ENCODE results near the gene CYP2A13. TPM values are rescaled to one million over a fixed set of nuclear protein-coding genes. Genes with fewer than 3 reads are reported as not detected.
"Not testable (repeated sequence)": the region's sequence is repeated elsewhere in the genome, so short reads cannot be mapped to it uniquely, and the experiment has no call there.

Gene CYP2A13
- total RNA-seq: not detected

- no peak within 1 kb of the TSS for H3K4me3 Mint-ChIP-seq
- H3K27me3 Mint-ChIP-seq: peaks cover 74% of the 10 kb centered on the region
- no peak within 1 kb of the TSS for H3K27ac Mint-ChIP-seq
- no peaks in the 10 kb centered on the region for H3K4me1 Mint-ChIP-seq
- no peak for DNase-seq
- H3K9me3 Mint-ChIP-seq: no peaks in the 10 kb centered on the region
- ChIA-PET POLR2A (no interaction called here), CTCF (no interaction called here)
- no peaks in the 10 kb centered on the region for H3K36me3 Mint-ChIP-seq (ENCODE audit: low read depth)
These were observed at the start of gene CYP2A13 for GRCh38 chr19:41088151-41088550. Gene CYP2A13 (plus strand): TSS chr19:41088451. CDS start chr19:41088472, 21 bp downstream.

- ChIA-PET CTCF (no interaction called here), POLR2A (no interaction called here)
- Mint-ChIP-seq H3K36me3 (ENCODE audit: low read depth) (no peaks in the 10 kb centered on the region), H3K27me3 (peaks cover 22% of the 10 kb centered on the region), H3K4me3 (no peak overlapping the region), H3K4me1 (peaks cover 3% of the 10 kb centered on the region), H3K9me3 (peaks cover 3% of the 10 kb centered on the region), H3K27ac (no peak overlapping the region)
- no peak for DNase-seq
These were observed 48.4 kb upstream of the CYP2A13 start for GRCh38 chr19:41039806-41040205.

- H3K27me3 Mint-ChIP-seq; H3K9me3 Mint-ChIP-seq; H3K36me3 Mint-ChIP-seq (ENCODE audit: low read depth); CTCF ChIA-PET; H3K4me1 Mint-ChIP-seq; H3K27ac Mint-ChIP-seq; DNase-seq; POLR2A ChIA-PET; H3K4me3 Mint-ChIP-seq: not testable (repeated sequence)
These were observed 43.2 kb upstream of the CYP2A13 start for GRCh38 chr19:41045095-41045494.

GRCh38 chr19:41050426-41050825 is 37.8 kb upstream of the CYP2A13 start:
- Mint-ChIP-seq H3K9me3 (no peaks in the 10 kb centered on the region), H3K27me3 (peaks cover 20% of the 10 kb centered on the region), H3K27ac (no peak overlapping the region), H3K4me1 (no peaks in the 10 kb centered on the region), H3K4me3 (no peak overlapping the region), H3K36me3 (ENCODE audit: low read depth) (no peaks in the 10 kb centered on the region)
- ChIA-PET CTCF (no interaction called here), POLR2A (no interaction called here)
- no peak for DNase-seq

GRCh38 chr19:41052162-41052561 is 36.1 kb upstream of the CYP2A13 start:
- DNase-seq; H3K4me3 Mint-ChIP-seq; H3K36me3 Mint-ChIP-seq (ENCODE audit: low read depth); H3K27ac Mint-ChIP-seq; H3K4me1 Mint-ChIP-seq; H3K9me3 Mint-ChIP-seq; CTCF ChIA-PET; POLR2A ChIA-PET: not testable (repeated sequence)
- peaks cover 29% of the 10 kb centered on the region for H3K27me3 Mint-ChIP-seq

- CTCF ChIA-PET; DNase-seq; H3K27ac Mint-ChIP-seq; H3K4me1 Mint-ChIP-seq; POLR2A ChIA-PET; H3K9me3 Mint-ChIP-seq; H3K4me3 Mint-ChIP-seq; H3K36me3 Mint-ChIP-seq (ENCODE audit: low read depth): not testable (repeated sequence)
- H3K27me3 Mint-ChIP-seq: peaks cover 33% of the 10 kb centered on the region
These were observed 34.9 kb upstream of the CYP2A13 start for GRCh38 chr19:41053331-41053730.

GRCh38 chr19:41064974-41065569 is 23.2 kb upstream of the CYP2A13 start:
- no peaks in the 10 kb centered on the region for H3K4me1 Mint-ChIP-seq
- ChIA-PET CTCF (interaction anchor here (1.2 kb wide), 1 partner anchor 79 kb away, joined by 5 read pairs; no protein-coding TSS in a partner anchor), POLR2A (no interaction called here)
- no peaks in the 10 kb centered on the region for H3K9me3 Mint-ChIP-seq
- H3K36me3 Mint-ChIP-seq (ENCODE audit: low read depth): no peaks in the 10 kb centered on the region
- H3K4me3 Mint-ChIP-seq: no peak overlapping the region
- DNase-seq: no peak
- H3K27me3 Mint-ChIP-seq: peaks cover 37% of the 10 kb centered on the region
- no peak overlapping the region for H3K27ac Mint-ChIP-seq

GRCh38 chr19:41076286-41076685 is 12.0 kb upstream of the CYP2A13 start:
- Mint-ChIP-seq H3K4me1 (no peaks in the 10 kb centered on the region), H3K4me3 (no peak overlapping the region), H3K27ac (no peak overlapping the region), H3K9me3 (peaks cover 4% of the 10 kb centered on the region), H3K36me3 (ENCODE audit: low read depth) (no peaks in the 10 kb centered on the region), H3K27me3 (peaks cover 36% of the 10 kb centered on the region)
- DNase-seq: no peak
- ChIA-PET POLR2A (no interaction called here), CTCF (no interaction called here)

- H3K4me1 Mint-ChIP-seq: no peaks in the 10 kb centered on the region
These were observed 4.7 kb upstream of the CYP2A13 start for GRCh38 chr19:41083516-41083915.

GRCh38 chr19:41085748-41086415 is 2.4 kb upstream of the CYP2A13 start:
- H3K27ac Mint-ChIP-seq: no peak overlapping the region
- H3K36me3 Mint-ChIP-seq (ENCODE audit: low read depth): no peaks in the 10 kb centered on the region
- no peak for DNase-seq
- H3K9me3 Mint-ChIP-seq: no peaks in the 10 kb centered on the region
- ChIA-PET CTCF (no interaction called here), POLR2A (no interaction called here)
- H3K4me3 Mint-ChIP-seq: no peak overlapping the region
- H3K4me1 Mint-ChIP-seq: no peaks in the 10 kb centered on the region
- peaks cover 65% of the 10 kb centered on the region for H3K27me3 Mint-ChIP-seq

More at GRCh38 chr19:41083516-41083915, 4.7 kb upstream of the CYP2A13 start:
- Mint-ChIP-seq H3K36me3 (ENCODE audit: low read depth) (no peaks in the 10 kb centered on the region), H3K27me3 (peaks cover 51% of the 10 kb centered on the region), H3K9me3 (peaks cover 4% of the 10 kb centered on the region), H3K4me3 (no peak overlapping the region), H3K27ac (no peak overlapping the region)
- POLR2A ChIA-PET: no interaction called here
- CTCF ChIA-PET: no interaction called here
- no peak for DNase-seq

GRCh38 chr19:41089959-41090358 is 1.7 kb downstream of the CYP2A13 start:
- Mint-ChIP-seq H3K4me3 (no peak overlapping the region), H3K27me3 (peaks cover 70% of the 10 kb centered on the region), H3K36me3 (ENCODE audit: low read depth) (no peaks in the 10 kb centered on the region), H3K27ac (no peak overlapping the region), H3K9me3 (no peaks in the 10 kb centered on the region), H3K4me1 (no peaks in the 10 kb centered on the region)
- no peak for DNase-seq
- POLR2A ChIA-PET: no interaction called here
- CTCF ChIA-PET: no interaction called here

- CTCF ChIA-PET: no interaction called here
- H3K36me3 Mint-ChIP-seq (ENCODE audit: low read depth): no peaks in the 10 kb centered on the region
- POLR2A ChIA-PET: no interaction called here
These were observed 7.5 kb downstream of the CYP2A13 start for GRCh38 chr19:41095703-41096102.

GRCh38 chr19:41096353-41096752 is 8.1 kb downstream of the CYP2A13 start:
- Mint-ChIP-seq H3K4me3 (no peak overlapping the region), H3K27me3 (peaks cover 33% of the 10 kb centered on the region), H3K27ac (no peak overlapping the region), H3K36me3 (ENCODE audit: low read depth) (peaks cover 3% of the 10 kb centered on the region), H3K9me3 (peaks cover 2% of the 10 kb centered on the region), H3K4me1 (no peaks in the 10 kb centered on the region)
- no peak for DNase-seq
- ChIA-PET CTCF (no interaction called here), POLR2A (no interaction called here)

More at GRCh38 chr19:41095703-41096102, 7.5 kb downstream of the CYP2A13 start:
- H3K27ac Mint-ChIP-seq: no peak overlapping the region
- DNase-seq: no peak
- H3K9me3 Mint-ChIP-seq: no peaks in the 10 kb centered on the region
- no peaks in the 10 kb centered on the region for H3K4me1 Mint-ChIP-seq
- peaks cover 34% of the 10 kb centered on the region for H3K27me3 Mint-ChIP-seq
- H3K4me3 Mint-ChIP-seq: no peak overlapping the region

GRCh38 chr19:41097302-41097701 is 9.1 kb downstream of the CYP2A13 start:
- peaks cover 11% of the 10 kb centered on the region for H3K9me3 Mint-ChIP-seq
- no peak overlapping the region for H3K4me3 Mint-ChIP-seq
- ChIA-PET POLR2A (no interaction called here), CTCF (no interaction called here)
- peaks cover 11% of the 10 kb centered on the region for H3K36me3 Mint-ChIP-seq (ENCODE audit: low read depth)
- H3K27ac Mint-ChIP-seq: no peak overlapping the region
- no peak for DNase-seq
- no peaks in the 10 kb centered on the region for H3K4me1 Mint-ChIP-seq
- peaks cover 32% of the 10 kb centered on the region for H3K27me3 Mint-ChIP-seq

Data from activated CD4-positive, alpha-beta memory T cell treated with anti-CD3 and anti-CD28 coated beads, Interleukin-2, amount 10 ng/mL, durations not matched to agents 7 days and 5 days (primary cell).